ENCODE results near the gene THADA.
A peak's percentile ranks its signal among the peaks of the same experiment; 100 is the strongest.

THADA gene

DNA sequence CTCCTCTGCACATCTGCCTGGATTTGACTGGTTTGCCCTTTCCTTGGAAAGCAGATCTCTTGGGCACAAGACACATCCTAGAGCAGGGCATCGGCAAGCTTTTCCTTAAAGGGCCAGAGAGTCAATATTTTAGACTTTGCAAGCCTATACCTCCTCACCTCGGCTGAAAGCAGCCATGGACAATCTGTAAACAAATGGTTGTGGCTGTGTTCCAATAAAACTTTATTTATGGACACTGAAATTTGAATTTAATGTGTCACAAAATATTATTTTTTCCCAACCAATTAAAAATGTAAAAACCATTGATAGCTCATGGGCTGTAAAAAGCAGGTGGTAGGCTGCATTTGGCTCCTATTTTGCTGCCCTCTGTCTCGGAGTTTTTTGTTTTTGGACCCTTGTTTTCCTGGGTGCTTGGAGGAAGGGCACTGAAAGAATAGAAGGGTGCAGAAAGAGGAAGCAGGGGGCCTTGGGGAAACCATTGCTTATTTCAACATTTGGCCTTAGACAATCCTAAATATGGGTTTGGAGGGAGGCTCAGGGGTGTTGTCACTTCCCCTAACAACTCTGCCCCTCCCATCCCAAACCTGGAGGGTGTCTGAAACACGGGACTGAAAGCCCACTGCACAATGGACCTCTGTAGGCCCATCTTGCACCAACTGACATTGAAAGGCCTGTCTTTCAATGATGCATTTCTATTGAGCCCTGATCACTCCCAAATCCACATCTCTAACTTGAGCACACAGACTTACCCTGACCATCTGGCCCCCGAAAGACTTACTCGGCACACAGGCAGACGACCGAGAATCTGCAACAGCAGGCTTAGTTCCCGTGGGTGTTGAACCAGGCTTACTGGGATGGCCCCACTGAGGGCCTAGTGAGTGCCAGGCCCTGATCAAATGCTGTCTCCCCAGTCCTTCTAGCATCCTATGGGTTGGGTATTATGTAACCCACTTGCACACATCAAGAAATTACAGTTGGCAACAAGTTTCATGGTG, 362.3 kb downstream of the THADA start:
- peaks cover 10% of the 10 kb centered on the region for H3K4me1 ChIP-seq (ENCODE audit: insufficient read depth, poor library complexity, severe bottlenecking)
- H3K27me3 ChIP-seq (ENCODE audit: insufficient read depth, poor library complexity, severe bottlenecking) = no peaks in the 10 kb centered on the region
- ATAC-seq (ENCODE audit: low read depth) (no peak), DNase-seq (ENCODE audit: low spot score) (no peak)
- no peaks in the 10 kb centered on the region for H3K9me3 ChIP-seq (ENCODE audit: severe bottlenecking)
- TF ChIP-seq CTCF (IDR thresholded peaks at IDR 0.05; ENCODE audit: poor library complexity, severe bottlenecking) = no peak
- no peak overlapping the region for H3K4me3 ChIP-seq (ENCODE audit: severe bottlenecking)
- no peaks in the 10 kb centered on the region for H3K36me3 ChIP-seq (ENCODE audit: low read depth)
- H3K27ac ChIP-seq (ENCODE audit: poor library complexity, severe bottlenecking) = no peak overlapping the region

DNA sequence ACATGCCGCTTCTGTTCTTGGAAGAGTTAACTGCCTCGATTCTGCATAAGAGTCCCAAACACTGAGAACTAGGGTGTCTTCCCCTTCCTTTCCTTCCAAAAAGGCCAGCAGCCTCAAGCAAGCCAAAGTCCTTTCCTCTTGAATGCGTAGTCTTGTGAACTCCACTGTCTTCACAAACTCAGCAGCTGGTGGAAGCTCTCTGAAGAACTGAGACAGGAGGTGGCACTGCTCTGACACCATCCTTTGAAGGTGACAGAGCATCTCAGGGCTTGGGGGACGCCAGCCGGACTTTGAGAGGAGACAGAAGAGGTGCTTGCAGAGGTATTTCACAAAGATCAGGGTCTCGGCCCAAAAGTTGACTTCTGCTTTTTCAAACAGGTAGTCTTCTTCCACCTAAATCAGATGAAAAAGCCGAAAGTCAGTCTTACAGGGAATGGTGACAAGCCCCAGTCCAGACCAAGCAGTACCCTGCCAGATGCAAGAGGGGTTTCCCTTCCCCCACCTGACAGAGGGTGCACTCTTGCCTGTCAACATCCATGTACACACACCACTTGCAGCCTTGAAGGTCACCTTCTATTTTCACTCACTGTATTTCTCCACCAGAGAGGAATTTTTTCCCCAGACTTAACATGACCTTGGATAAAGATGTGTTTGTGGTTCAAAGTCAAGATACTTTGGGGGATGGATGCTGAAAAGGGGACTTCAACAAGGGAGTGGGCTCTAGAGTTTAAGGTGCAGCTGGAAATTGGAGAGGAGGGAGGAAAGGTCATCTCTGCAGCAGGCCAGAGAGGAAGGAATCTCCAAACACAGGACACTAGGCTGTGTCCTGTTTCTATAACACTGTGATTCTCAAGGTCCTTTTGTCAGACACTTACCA, 364.6 kb downstream of the THADA start:
- ATAC-seq (ENCODE audit: low read depth) (no peak), DNase-seq (ENCODE audit: low spot score) (no peak)
- no peak for TF ChIP-seq CTCF (IDR thresholded peaks at IDR 0.05; ENCODE audit: poor library complexity, severe bottlenecking)
- Histone ChIP-seq H3K4me1 (ENCODE audit: insufficient read depth, poor library complexity, severe bottlenecking) (peaks cover 17% of the 10 kb centered on the region), H3K9me3 (ENCODE audit: severe bottlenecking) (no peaks in the 10 kb centered on the region), H3K4me3 (ENCODE audit: severe bottlenecking) (no peak overlapping the region), H3K36me3 (ENCODE audit: low read depth) (peaks cover under 1% of the 10 kb centered on the region), H3K27ac (ENCODE audit: poor library complexity, severe bottlenecking) (no peak overlapping the region), H3K27me3 (ENCODE audit: insufficient read depth, poor library complexity, severe bottlenecking) (no peaks in the 10 kb centered on the region)

GRCh38 chr2:43230351-43230885, 365.4 kb downstream of the THADA start:
- Histone ChIP-seq H3K4me1 (ENCODE audit: insufficient read depth, poor library complexity, severe bottlenecking) (peaks cover 17% of the 10 kb centered on the region), H3K9me3 (ENCODE audit: severe bottlenecking) (no peaks in the 10 kb centered on the region), H3K27me3 (ENCODE audit: insufficient read depth, poor library complexity, severe bottlenecking) (no peaks in the 10 kb centered on the region), H3K36me3 (ENCODE audit: low read depth) (peaks cover 8% of the 10 kb centered on the region), H3K27ac (ENCODE audit: poor library complexity, severe bottlenecking) (no peak overlapping the region), H3K4me3 (ENCODE audit: severe bottlenecking) (no peak overlapping the region)
- DNase-seq (ENCODE audit: low spot score) (no peak), ATAC-seq (ENCODE audit: low read depth) (no peak)
- no peak for TF ChIP-seq CTCF (IDR thresholded peaks at IDR 0.05; ENCODE audit: poor library complexity, severe bottlenecking)

DNA sequence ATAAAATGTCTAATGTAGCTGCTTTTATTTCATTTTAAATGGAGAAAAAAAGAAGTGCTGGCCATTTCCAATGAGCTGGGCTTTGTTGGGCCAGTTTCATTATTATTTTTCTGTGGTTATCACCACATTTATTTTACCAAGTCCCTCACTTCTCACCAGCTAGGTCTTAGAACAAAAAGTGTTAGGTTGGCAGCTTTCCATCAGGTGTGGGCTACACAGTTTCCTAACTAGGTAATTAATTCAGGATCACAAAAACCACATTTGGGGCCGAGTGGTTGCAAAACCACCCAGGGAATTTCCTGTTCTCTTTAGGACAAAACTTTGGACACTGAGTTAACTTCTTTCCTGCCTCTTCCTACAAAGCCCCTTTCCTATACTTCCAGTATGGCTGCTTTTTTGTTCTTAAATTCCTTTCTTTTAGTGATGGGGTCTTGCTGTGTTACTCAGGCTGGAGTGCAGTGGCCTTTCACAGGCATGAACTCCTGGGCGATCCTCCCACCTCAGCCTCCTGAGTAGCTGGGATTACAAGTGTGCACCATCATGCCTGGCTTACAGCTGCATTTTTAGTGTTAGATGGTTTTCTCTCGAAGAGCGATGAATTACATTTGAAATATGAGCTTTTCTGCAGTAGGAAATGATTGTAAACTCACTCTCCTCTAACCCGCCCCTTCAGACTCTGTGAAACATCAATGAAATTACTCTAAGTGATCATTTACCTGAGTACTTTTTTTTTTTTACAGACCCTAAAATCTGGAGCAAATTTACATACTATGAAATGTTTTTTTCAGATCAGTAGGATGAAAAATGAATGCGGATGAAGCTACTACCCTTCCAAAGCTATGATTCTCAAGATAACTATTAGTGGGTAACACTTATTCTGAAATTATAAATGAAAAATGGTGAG, 366.8 kb downstream of the THADA start:
- H3K27me3 ChIP-seq (ENCODE audit: insufficient read depth, poor library complexity, severe bottlenecking) = no peaks in the 10 kb centered on the region
- TF ChIP-seq CTCF (IDR thresholded peaks at IDR 0.05; ENCODE audit: poor library complexity, severe bottlenecking) = no peak
- DNase-seq (ENCODE audit: low spot score) (no peak), ATAC-seq (ENCODE audit: low read depth) (no peak)
- peaks cover 17% of the 10 kb centered on the region for H3K4me1 ChIP-seq (ENCODE audit: insufficient read depth, poor library complexity, severe bottlenecking)
- H3K36me3 ChIP-seq (ENCODE audit: low read depth) = peaks cover 19% of the 10 kb centered on the region
- H3K4me3 ChIP-seq (ENCODE audit: severe bottlenecking) = no peak overlapping the region
- no peaks in the 10 kb centered on the region for H3K9me3 ChIP-seq (ENCODE audit: severe bottlenecking)
- peak overlapping the region; percentile 97 for H3K27ac ChIP-seq (ENCODE audit: poor library complexity, severe bottlenecking)

Data from RWPE2 (cell line).